Stomach (tissue), 4 donors: ENCODE results near the gene PHKA1.

Experiments
- POLR2AphosphoS5 ChIP-seq, 3 donors: sonication (generic); formaldehyde crosslinking; IDR thresholded peaks; one replicate each; pipeline ENCODE4 v1.6.1; 2016; ENCODE audit warnings: antibody characterized with exemption in 3 of 3
- TF ChIP-seq, protein P1 (sequence below), 7 experiments: fragments of 450-650 bp in 4 of 7; fragments of 200-600 bp in 3 of 7; sonication (generic) in 3 of 7; IDR thresholded peaks; one replicate each; pipeline ENCODE4 v1.5.1; 2016 to 2019; ENCODE audit warnings: antibody characterized with exemption in 7 of 7, control low read depth in 2 of 7, mild to moderate bottlenecking in 1 of 7

- no peak for TF ChIP-seq POLR2AphosphoS5 (IDR thresholded peaks at IDR 0.05)
- TF ChIP-seq, protein P1, sequence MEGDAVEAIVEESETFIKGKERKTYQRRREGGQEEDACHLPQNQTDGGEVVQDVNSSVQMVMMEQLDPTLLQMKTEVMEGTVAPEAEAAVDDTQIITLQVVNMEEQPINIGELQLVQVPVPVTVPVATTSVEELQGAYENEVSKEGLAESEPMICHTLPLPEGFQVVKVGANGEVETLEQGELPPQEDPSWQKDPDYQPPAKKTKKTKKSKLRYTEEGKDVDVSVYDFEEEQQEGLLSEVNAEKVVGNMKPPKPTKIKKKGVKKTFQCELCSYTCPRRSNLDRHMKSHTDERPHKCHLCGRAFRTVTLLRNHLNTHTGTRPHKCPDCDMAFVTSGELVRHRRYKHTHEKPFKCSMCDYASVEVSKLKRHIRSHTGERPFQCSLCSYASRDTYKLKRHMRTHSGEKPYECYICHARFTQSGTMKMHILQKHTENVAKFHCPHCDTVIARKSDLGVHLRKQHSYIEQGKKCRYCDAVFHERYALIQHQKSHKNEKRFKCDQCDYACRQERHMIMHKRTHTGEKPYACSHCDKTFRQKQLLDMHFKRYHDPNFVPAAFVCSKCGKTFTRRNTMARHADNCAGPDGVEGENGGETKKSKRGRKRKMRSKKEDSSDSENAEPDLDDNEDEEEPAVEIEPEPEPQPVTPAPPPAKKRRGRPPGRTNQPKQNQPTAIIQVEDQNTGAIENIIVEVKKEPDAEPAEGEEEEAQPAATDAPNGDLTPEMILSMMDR (IDR thresholded peaks at IDR 0.05) = no peak
Observed at GRCh38 chrX:72705814-72706213, 8.3 kb downstream of the PHKA1 start.
